Naive thymus-derived CD8-positive, alpha-beta T cell (primary cell): Measurements from ENCODE around the gene TUSC2. TPM values are rescaled to one million over a fixed set of nuclear protein-coding genes. Genes with fewer than 3 reads are reported as not detected.

Experiments
- ATAC-seq, 2 donors: fragments of 150-1000 bp; cut with Tn5 transposase in 1 of 2; sonication (Bioruptor Pico), chemical (Tn5 transposase) in 1 of 2; 1 replicate in 1 of 2; 2 replicates in 1 of 2; pipeline ENCODE4 v1.10.0; 2021; ENCODE audit warnings: mild to moderate bottlenecking in 2 of 2, moderate library complexity in 2 of 2
- POLR2A ChIA-PET: fragments of 350-600 bp; sonication (Branson Sonifier 250); formaldehyde crosslinking; loops from one replicate; lab custom pipeline; 2021; ENCODE audit warnings: antibody characterized with exemption; lab: Charles Lee
- DNase-seq, 10 donors: peaks; one replicate each; pipeline versions ENCODE4 v3.0.0 to v3.0.0-alpha.2; 2020 to 2022
- H3K27ac Mint-ChIP-seq, 10 donors: one replicate each; pipeline ENCODE4 v1.8.0; 2020 to 2022; ENCODE audit warnings: mild to moderate bottlenecking in 10 of 10, mixed read lengths in 10 of 10, moderate library complexity in 4 of 10, inconsistent platforms in 1 of 10
- H3K27me3 Mint-ChIP-seq, 5 donors: one replicate each; pipeline ENCODE4 v1.8.0; 2021 to 2022; ENCODE audit warnings: mixed read lengths in 5 of 5
- H3K36me3 Mint-ChIP-seq, 3 donors: one replicate each; pipeline ENCODE4 v1.8.0; 2020 to 2022; ENCODE audit warnings: mixed read lengths in 3 of 3, mild to moderate bottlenecking in 2 of 3, inconsistent platforms in 1 of 3
- H3K4me1 Mint-ChIP-seq, 4 donors: one replicate each; pipeline ENCODE4 v1.8.0; 2021 to 2022; ENCODE audit warnings: mixed read lengths in 4 of 4
- H3K4me3 Mint-ChIP-seq, 10 donors: one replicate each; pipeline ENCODE4 v1.8.0; 2020 to 2022; ENCODE audit warnings: mild to moderate bottlenecking in 10 of 10, mixed read lengths in 10 of 10, moderate library complexity in 6 of 10, inconsistent platforms in 1 of 10
- H3K9me3 Mint-ChIP-seq, 9 donors: one replicate each; pipeline ENCODE4 v1.8.0; 2020 to 2022; ENCODE audit warnings: mixed read lengths in 9 of 9, mild to moderate bottlenecking in 3 of 9, inconsistent platforms in 1 of 9, moderate library complexity in 1 of 9
- polyA plus RNA-seq, 3 donors: library from polyadenylated mRNA; unstranded; fragments of 300-500 nt; fragmentation: Illumina TruSeq; gene quantifications; one replicate each; pipeline ENCODE4 v1.2.3, GENCODE V29; 2021
- total RNA-seq, 8 experiments: library from RNA in 2 of 8; stranded (reverse) in 2 of 8; gene quantifications; one replicate each; pipeline ENCODE4 v1.2.3 and lab custom pipeline; 2021 to 2026

The TUSC2 gene
- total and polyA plus RNA-seq, 5 experiments from 2014 or later = 21.8 to 54.3 (median 48.4) TPM

GRCh38 chr3:50364573-50365079 is 36.6 kb upstream of the TUSC2 start:
- H3K27me3 Mint-ChIP-seq = no peaks in the 10 kb centered on the region
- POLR2A ChIA-PET = interaction anchor here (0.7 to 10.4 kb wide), 11 partner anchors 16 to 1021 kb away, joined by 3 to 102 read pairs (median 8); partner anchors contain the start of genes C3orf18, CYB561D2, HEMK1 and HYAL3
- ATAC-seq (peak; percentile 17 to 50), DNase-seq (peak in 1 of 10 donors; percentile 28)
- H3K9me3 Mint-ChIP-seq = no peaks in the 10 kb centered on the region
- H3K36me3 Mint-ChIP-seq = no peaks in the 10 kb centered on the region
- peak overlapping the region; percentile 68 to 93 (median 87) for H3K4me3 Mint-ChIP-seq
- peaks cover 16 to 48% (median 34%) of the 10 kb centered on the region in 4 donors for H3K4me1 Mint-ChIP-seq
- peak overlapping the region in 6 of 10 donors; percentile 9 to 96 (median 41) for H3K27ac Mint-ChIP-seq

DNA sequence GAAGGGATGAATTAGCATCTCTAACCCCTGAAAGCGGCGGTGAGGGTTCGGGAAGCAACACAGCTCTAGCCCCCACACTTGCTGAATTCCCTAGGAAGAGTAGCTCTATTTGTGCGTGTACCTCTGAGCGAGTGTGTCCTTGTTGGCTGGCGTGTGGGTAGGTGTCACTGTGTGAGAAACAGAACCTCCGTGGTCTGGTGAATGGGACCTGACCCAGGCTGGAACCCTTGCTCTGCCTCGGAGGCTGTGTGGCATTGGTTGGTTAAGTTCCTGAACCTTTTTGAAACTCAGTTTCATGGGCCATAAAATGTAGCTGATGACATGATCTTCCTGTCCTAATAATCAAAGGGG is 31.7 kb upstream of the TUSC2 start:
- Mint-ChIP-seq H3K27me3 (no peaks in the 10 kb centered on the region), H3K4me1 (peaks cover 23 to 56% (median 46%) of the 10 kb centered on the region in 4 donors), H3K36me3 (peaks cover 0 to 17% (median 2%) of the 10 kb centered on the region in 3 donors), H3K9me3 (no peaks in the 10 kb centered on the region), H3K27ac (peak overlapping the region; percentile 87 to 98 (median 96)), H3K4me3 (peak overlapping the region; percentile 89 to 99 (median 96))
- POLR2A ChIA-PET = interaction anchor here (1.5 to 10.4 kb wide), 3 partner anchors 11 to 21 kb away, joined by 4 to 102 read pairs (median 99); partner anchors contain the start of genes CYB561D2, NPRL2 and RASSF1
- ATAC-seq (peak; percentile 15 to 33), DNase-seq (no peak)

GRCh38 chr3:50358911-50359759 is 31.1 kb upstream of the TUSC2 start, which contains the start of gene TMEM115:
Gene TMEM115, minus strand, starts transcription at chr3:50359521. Its CDS starts 458 bp downstream, at chr3:50359063.
- Mint-ChIP-seq H3K4me1 (peaks cover 25 to 58% (median 46%) of the 10 kb centered on the region in 4 donors), H3K27ac (peak within 1 kb of the TSS; percentile 87 to 98 (median 96)), H3K4me3 (peak within 1 kb of the TSS; percentile 89 to 99 (median 96)), H3K27me3 (no peaks in the 10 kb centered on the region), H3K9me3 (no peaks in the 10 kb centered on the region), H3K36me3 (peaks cover 0 to 23% (median 2%) of the 10 kb centered on the region in 3 donors)
- ATAC-seq = peak; percentile 99 to 100
- POLR2A ChIA-PET = interaction anchor here (0.6 to 10.4 kb wide), 5 partner anchors 10 to 1901 kb away, joined by 3 to 102 read pairs (median 4); partner anchors contain the start of genes CYB561D2, NPRL2 and RASSF1
- peak; percentile 86 to 98 (median 94) for DNase-seq

DNA sequence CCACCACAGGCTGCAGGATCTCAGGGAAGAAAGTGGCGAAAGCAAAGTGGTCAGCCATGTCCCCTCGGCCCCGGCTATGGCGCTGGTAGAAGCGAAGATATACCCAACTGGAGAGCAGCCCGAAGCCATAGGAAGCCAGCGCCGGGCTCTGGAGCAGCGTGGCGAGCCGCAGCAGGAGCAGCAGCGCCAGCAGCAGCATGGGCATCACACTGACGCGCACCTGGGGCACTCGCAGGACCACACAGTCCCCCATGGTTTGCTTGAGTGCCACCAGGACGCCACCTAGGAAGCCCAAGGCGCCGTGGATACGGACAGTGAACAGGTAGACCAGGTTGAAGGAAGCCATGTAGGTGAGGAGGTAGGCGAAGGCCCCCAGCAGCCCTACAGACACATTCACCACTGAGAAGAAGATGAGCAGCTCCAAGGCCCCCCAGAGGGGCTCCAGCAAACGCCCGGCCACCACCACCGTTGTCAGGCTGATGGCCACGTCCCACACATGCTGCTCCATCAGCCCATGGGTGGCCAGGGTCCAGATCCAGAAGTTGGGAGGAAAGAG is 30.4 kb upstream of the TUSC2 start:
- POLR2A ChIA-PET = interaction anchor here (0.6 to 10.4 kb wide), 5 partner anchors 13 to 1901 kb away, joined by 3 to 99 read pairs (median 3); partner anchors contain the start of genes IFRD2 and RASSF1

DNA sequence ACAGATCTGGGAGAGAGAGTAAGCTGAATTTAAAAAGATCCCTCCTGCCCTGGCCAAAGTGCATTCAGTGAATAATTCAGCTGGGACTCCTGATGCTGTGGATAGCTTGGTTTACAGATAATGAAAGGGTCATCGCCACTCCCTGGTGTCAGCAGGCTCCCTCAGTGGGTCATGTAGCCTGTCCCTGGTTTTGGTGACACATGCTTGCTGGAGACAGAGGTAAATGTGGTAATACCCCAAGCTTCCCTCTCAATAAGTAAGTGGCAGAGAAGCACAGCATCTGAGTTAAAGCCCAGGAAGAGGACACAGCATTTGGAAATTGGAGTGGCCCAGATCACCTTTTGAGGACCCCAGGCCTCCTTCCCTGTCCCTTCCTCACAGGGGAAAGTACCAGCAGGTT is 29.5 kb upstream of the TUSC2 start:
- DNase-seq (no peak), ATAC-seq (no peak)
- POLR2A ChIA-PET = interaction anchor here (0.6 to 11.6 kb wide), 6 partner anchors 16 to 1143 kb away, joined by 3 to 318 read pairs (median 4); partner anchors contain the start of genes C3orf18, HEMK1, IFRD2 and RASSF1
- peaks cover 0 to 28% (median 2%) of the 10 kb centered on the region in 3 donors for H3K36me3 Mint-ChIP-seq
- H3K4me1 Mint-ChIP-seq = peaks cover 24 to 61% (median 46%) of the 10 kb centered on the region in 4 donors
- no peaks in the 10 kb centered on the region for H3K27me3 Mint-ChIP-seq
- H3K9me3 Mint-ChIP-seq = no peaks in the 10 kb centered on the region
- H3K4me3 Mint-ChIP-seq = peak overlapping the region; percentile 85 to 99 (median 92)
- H3K27ac Mint-ChIP-seq = peak overlapping the region; percentile 34 to 95 (median 84)

More for the DNA sequence above, 30.4 kb upstream of the TUSC2 start:
- peak overlapping the region; percentile 85 to 99 (median 92) for H3K4me3 Mint-ChIP-seq
- ATAC-seq = no peak
- H3K27me3 Mint-ChIP-seq = no peaks in the 10 kb centered on the region
- no peak for DNase-seq
- no peaks in the 10 kb centered on the region for H3K9me3 Mint-ChIP-seq
- peak overlapping the region; percentile 80 to 95 (median 90) for H3K27ac Mint-ChIP-seq
- peaks cover 24 to 61% (median 46%) of the 10 kb centered on the region in 4 donors for H3K4me1 Mint-ChIP-seq
- peaks cover 0 to 28% (median 2%) of the 10 kb centered on the region in 3 donors for H3K36me3 Mint-ChIP-seq

- Mint-ChIP-seq H3K4me3 (peak overlapping the region; percentile 32 to 99 (median 90)), H3K4me1 (peaks cover 24 to 67% (median 50%) of the 10 kb centered on the region in 4 donors), H3K36me3 (peaks cover 0 to 31% (median 2%) of the 10 kb centered on the region in 3 donors), H3K9me3 (no peaks in the 10 kb centered on the region), H3K27ac (peak overlapping the region in 7 of 10 donors; percentile 25 to 90 (median 75)), H3K27me3 (no peaks in the 10 kb centered on the region)
- DNase-seq (no peak), ATAC-seq (no peak)
- POLR2A ChIA-PET = interaction anchor here (1.6 to 11.6 kb wide), 2 partner anchors 15 to 213 kb away, joined by 4 to 318 read pairs; partner anchors contain the start of genes HEMK1, RASSF1 and ZMYND10
Observed at GRCh38 chr3:50356553-50356952, 28.5 kb upstream of the TUSC2 start.

DNA sequence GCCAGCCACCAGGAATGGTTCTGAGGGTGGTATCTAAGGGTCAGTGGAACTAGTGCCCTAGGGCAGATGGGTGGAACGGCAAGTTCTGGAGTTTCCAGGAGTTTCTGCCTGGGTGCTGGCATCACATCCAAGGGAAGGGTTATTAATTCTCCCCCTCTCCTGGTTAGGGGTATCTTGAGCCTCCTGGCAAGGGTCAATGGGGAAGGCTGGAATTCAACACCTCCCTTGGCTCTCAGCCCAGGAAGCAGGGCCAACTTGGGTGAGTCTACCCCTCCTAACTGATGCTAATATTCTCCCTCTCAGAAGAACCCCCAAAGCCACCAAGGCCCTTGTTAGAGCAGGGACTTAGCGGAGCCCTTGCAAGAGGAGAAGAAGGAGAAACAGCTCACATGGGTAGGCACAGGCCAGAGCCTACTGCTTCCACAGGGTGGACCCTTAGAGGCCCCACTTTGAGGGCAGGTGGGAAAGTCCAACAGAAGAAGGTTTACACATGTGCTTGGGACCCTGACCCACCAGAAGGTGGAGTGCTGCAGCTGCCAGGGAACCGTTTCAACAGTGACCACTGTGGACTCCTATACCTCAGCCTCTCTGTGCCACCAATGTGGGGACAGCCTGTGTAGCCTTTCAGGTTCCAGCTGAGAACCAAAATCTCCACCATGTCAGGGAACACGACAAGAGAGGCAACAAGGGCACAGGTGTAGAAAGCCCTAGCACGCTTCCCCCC is 28.0 kb upstream of the TUSC2 start:
- Mint-ChIP-seq H3K27ac (peak overlapping the region in 6 of 10 donors; percentile 13 to 87 (median 46)), H3K27me3 (no peaks in the 10 kb centered on the region), H3K9me3 (no peaks in the 10 kb centered on the region), H3K4me1 (peaks cover 27 to 73% (median 56%) of the 10 kb centered on the region in 4 donors), H3K4me3 (peak overlapping the region in 9 of 10 donors; percentile 10 to 98 (median 85)), H3K36me3 (peaks cover 0 to 31% (median 2%) of the 10 kb centered on the region in 3 donors)
- DNase-seq (no peak), ATAC-seq (no peak)
- POLR2A ChIA-PET = interaction anchor here (1.6 to 11.6 kb wide), 2 partner anchors 14 to 213 kb away, joined by 4 to 318 read pairs; partner anchors contain the start of genes HEMK1, RASSF1 and ZMYND10

- Mint-ChIP-seq H3K4me3 (peak overlapping the region in 1 of 10 donors; percentile 41), H3K27ac (peak overlapping the region in 4 of 10 donors; percentile 14 to 60 (median 46)), H3K9me3 (no peaks in the 10 kb centered on the region), H3K4me1 (peaks cover 36 to 82% (median 65%) of the 10 kb centered on the region in 4 donors), H3K36me3 (peaks cover 0 to 31% (median 2%) of the 10 kb centered on the region in 3 donors), H3K27me3 (no peaks in the 10 kb centered on the region)
- no peak for ATAC-seq
- POLR2A ChIA-PET = interaction anchor here (11.6 kb wide), 1 partner anchor 13 kb away, joined by 318 read pairs; the partner anchor contains the start of genes RASSF1 and ZMYND10
- no peak for DNase-seq
Observed at GRCh38 chr3:50354850-50355249, 26.8 kb upstream of the TUSC2 start.

GRCh38 chr3:50354186-50354764 is 26.3 kb upstream of the TUSC2 start:
- peaks cover 0 to 30% (median 2%) of the 10 kb centered on the region in 3 donors for H3K36me3 Mint-ChIP-seq
- H3K27ac Mint-ChIP-seq = peak overlapping the region in 5 of 10 donors; percentile 15 to 75 (median 56)
- H3K27me3 Mint-ChIP-seq = no peaks in the 10 kb centered on the region
- peaks cover 32 to 81% (median 65%) of the 10 kb centered on the region in 4 donors for H3K4me1 Mint-ChIP-seq
- POLR2A ChIA-PET = interaction anchor here (11.6 kb wide), 1 partner anchor 13 kb away, joined by 318 read pairs; the partner anchor contains the start of genes RASSF1 and ZMYND10
- ATAC-seq (no peak), DNase-seq (no peak)
- peak overlapping the region in 1 of 10 donors; percentile 20 for H3K4me3 Mint-ChIP-seq
- no peaks in the 10 kb centered on the region for H3K9me3 Mint-ChIP-seq

DNA sequence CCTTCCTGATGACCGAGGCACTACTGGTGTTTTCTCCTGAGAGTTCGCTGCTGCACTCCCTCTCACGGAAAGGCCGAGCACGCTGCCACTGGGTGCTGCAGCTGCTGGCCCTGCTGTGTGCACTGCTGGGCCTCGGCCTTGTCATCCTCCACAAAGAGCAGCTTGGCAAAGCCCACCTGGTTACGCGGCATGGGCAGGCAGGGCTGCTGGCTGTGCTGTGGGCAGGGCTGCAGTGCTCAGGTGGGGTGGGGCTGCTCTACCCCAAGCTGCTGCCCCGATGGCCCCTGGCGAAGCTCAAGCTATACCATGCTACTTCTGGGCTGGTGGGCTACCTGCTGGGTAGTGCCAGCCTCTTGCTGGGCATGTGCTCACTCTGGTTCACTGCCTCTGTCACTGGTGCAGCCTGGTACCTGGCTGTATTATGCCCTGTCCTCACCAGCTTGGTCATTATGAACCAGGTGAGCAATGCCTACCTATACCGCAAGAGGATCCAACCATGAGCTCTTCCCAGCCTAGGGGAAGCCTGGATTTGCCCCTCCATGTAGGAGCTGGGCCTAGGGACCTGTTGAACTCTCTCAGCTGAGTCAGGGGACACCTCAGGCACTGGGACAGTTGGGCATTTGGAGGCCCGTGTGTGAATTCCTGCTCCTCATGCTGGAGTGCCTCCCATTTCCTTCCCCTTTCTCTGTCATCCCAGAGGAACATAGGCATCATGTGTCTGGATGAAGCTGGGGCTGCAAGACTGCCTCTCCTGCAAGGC is 25.4 kb upstream of the TUSC2 start:
- Mint-ChIP-seq H3K4me1 (peaks cover 33 to 84% (median 68%) of the 10 kb centered on the region in 4 donors), H3K4me3 (peak overlapping the region in 1 of 10 donors; percentile 10), H3K27me3 (no peaks in the 10 kb centered on the region), H3K36me3 (peaks cover 0 to 35% (median 4%) of the 10 kb centered on the region in 3 donors), H3K9me3 (no peaks in the 10 kb centered on the region), H3K27ac (peak overlapping the region in 3 of 10 donors; percentile 11 to 55 (median 29))
- DNase-seq = no peak
- no peak for ATAC-seq
- POLR2A ChIA-PET = interaction anchor here (0.5 to 11.6 kb wide), 4 partner anchors 12 to 412 kb away, joined by 3 to 318 read pairs (median 4); partner anchors contain the start of genes RASSF1 and ZMYND10
